Hematopoietic multipotent progenitor cell treated with erythropoietin and hydrocortisone succinate and interleukin-3 and kit ligand, for 17 days (in vitro differentiated cells): Measurements from ENCODE around the gene FAM163B.

Source experiments
- DNase-seq: peaks from one replicate; pipeline ENCODE4 v3.0.0-alpha.2; 2015; ENCODE audit warnings: low spot score

Gene FAM163B

GRCh38 chr9:133543772-133544467, 65.3 kb downstream of the FAM163B start:
- no peak for DNase-seq

DNA sequence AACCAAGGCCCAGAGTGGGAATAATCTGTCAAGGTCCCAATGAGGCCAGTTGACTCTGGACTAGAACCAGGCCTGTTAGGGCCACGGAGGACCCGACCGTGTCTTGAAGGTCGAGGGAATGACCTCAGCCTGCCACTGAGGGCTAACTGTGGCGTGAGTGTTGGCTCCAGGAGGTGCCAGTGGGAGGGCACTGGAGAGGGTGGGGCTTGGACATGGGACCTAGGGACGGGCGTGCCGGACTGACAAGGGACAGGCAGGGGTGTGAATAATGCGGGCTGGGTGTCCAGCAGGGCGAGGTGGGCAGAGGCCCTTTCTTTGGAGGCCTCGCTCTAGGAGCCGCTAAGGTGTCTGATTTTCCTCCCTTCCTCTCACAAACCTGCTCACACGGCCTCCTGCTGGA, 67.2 kb downstream of the FAM163B start:
- no peak for DNase-seq

GRCh38 chr9:133540698-133541025, 68.5 kb downstream of the FAM163B start:
- no peak for DNase-seq

DNA sequence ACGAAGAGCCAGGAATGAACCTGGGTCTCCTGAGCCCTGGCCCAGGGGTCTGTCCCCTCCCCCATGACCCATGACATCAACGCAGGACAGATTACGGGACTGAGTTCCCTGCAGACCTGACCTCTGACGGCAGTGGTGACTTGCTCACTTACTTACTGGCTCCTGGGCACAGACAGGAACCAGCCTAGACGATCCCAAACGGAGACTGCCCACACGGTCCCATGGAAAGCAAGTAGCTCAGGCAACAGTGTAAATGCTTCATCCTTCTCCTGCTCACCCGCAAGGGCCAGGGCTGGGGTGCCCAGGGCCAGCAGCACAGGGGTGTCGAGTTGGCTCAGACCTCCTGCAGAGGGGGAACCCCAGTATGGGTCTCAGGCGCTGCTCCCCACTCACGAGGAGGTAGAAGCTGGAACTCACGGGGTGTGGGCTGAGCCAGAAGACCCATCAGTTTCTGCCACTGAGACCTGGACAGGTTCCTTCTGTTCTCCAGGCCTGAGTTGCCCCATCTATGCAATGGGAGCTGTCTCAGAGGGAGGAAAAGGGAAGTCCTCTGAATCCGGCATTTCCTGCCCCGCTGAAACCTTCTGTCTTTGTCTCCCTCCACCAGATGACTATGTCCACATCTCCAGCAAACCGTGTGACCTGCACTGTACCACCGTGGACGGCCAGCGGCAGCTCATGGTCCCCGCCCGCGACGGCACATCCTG, 69.0 kb downstream of the FAM163B start:
- no peak for DNase-seq

DNA sequence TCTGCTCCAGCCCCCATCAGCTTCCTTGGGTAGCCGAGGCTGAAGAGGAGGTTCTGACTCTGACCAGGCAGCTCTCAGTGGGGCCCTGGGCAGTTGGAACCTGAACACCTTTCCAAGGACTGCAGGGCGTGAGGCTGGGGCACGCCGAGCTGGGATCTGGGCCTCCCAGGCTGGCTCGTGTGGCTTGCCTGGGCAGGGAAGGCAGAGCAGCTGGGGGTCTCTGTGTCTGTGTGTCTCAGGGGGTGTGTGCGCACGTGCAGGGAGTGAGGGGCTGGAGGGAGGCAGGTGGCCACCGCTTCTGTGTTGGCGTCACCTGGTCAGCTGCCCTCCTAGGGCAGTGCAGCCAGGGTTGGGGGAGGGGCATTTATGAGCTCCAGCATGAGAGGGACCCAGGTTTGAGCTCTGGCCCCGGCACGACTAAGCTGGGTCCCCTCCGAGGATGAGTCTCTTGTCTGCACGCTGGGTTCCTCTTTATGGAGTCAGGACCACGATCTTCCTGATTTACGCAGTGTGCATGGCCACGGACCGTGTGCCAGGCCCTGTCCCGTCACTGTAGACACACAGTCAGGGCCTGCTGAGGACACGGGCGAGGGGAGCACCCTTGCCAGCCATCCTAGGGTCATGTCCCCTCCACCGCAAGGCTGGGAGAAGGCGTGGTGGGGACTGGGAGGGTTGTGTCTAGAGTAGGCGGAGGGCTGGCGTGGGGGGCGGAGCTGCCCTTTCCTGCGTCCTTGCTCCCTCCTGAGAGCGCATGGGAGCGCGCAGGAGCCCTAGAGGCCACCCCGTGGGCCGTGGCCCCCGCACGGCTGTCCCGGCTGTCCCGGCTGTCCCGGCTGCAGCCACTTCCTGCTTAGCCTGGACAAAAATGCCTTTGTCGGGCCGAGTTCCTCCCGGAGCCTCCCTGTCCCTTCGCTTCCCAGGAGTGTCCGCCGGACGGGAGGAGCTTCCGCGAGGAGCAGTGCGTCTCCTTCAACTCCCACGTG, 70.0 kb downstream of the FAM163B start:
- DNase-seq, result no peak

- DNase-seq, result no peak
Observed at GRCh38 chr9:133538176-133538575, 71.0 kb downstream of the FAM163B start.

DNA sequence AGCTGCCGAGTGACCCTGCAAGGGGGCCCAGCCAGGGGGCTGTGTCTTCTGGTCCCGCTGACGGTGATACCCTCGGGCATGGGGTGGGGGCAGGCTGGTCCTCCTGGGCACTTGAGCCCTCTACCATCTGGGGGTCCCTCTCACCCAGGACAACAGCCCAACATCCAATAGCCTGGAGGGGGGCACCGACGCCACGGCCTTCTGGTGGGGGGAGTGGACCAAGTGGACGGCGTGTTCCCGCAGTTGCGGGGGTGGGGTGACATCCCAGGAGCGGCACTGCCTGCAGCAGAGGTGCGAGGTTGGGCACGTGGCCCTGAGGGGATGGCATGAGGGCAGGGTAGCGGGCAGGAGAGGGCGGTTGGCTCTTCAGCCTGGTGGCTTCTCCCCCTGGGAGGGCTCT, 71.9 kb downstream of the FAM163B start:
- DNase-seq, result no peak

- DNase-seq, result no peak
Observed at GRCh38 chr9:133536536-133536935, 72.7 kb downstream of the FAM163B start.

GRCh38 chr9:133536080-133536479, 73.1 kb downstream of the FAM163B start:
- no peak for DNase-seq

DNA sequence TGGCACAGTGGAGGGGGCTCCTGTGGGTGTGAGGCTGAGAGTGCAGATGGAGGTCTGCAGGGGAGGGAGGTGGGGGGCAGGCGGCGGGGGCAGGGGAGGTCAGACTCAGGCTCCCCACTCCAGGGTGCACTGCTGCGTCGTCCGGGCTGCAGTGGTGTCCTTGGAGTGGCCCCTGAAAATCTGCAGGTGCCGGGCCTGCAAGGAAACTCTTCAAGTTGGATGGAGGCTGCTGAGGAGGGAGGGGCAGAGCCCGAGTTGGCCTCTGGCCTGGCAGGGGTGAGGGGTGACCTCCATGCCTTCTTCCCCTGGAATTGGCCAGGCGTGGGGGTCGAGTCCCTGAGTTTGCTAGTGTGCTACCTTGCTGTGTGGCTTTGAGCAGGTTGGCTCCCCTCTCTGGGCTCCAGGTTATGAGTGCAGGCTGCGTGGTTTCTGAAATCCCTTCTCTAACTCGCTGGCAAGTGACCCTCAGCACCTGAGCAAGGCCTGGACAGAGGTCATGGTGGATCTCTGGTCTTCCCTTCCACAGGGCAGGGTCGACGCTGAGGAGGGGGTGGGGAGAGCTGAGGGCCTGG, 73.8 kb downstream of the FAM163B start:
- no peak for DNase-seq

DNA sequence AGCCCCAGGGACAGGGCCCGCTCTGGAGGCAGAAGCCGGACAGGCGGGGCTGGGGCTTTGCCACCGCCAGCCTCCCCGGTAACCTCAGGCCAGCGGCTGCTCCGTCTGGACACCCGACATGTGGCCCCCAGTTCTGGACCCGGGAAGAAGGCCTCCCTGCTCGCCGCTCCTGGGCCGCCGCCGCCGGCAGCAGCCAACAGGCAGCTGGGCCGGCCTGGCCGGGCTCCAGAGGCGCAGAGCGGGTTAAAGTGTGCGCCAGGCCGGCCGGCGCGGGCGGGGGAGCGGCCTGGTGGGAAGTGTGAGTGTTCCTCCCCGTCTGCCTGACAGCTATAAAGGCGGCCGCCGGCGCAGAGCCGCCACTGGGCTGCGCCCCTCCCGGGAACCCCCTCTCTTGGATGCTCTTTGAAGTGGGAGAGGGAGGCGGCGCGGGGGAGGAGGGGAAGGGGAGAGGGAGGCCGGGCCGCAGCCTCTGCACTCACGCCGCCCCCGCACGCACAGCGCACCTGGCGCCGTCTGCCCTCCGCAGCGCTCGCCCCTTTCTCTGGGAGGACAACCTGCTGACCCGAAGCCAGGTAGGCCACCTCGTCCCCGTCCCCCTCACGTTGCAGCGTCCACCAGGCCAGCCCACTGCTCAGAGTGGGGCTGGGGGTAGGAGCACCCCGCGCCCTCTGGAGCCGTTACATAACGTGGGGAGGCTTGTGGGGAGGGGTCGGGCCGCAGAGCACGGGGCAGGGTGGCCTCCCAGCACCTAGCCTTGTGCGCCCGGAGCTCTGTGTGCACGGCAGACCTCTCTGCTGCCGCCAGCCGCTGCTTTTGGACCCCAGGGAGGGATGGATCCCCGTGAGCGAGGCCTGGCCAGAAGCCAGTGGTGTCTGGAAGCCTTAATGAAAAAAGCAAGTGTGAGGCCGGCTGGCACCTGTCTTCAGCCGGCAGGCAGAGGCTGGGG, 74.6 kb downstream of the FAM163B start, which contains the start of gene ADAMTSL2:
Gene ADAMTSL2 (plus strand): TSS at position 359 of the 946 bp plus-strand sequence. CDS start 2,009 bp downstream, outside the sequence.
- DNase-seq, result no peak

DNA sequence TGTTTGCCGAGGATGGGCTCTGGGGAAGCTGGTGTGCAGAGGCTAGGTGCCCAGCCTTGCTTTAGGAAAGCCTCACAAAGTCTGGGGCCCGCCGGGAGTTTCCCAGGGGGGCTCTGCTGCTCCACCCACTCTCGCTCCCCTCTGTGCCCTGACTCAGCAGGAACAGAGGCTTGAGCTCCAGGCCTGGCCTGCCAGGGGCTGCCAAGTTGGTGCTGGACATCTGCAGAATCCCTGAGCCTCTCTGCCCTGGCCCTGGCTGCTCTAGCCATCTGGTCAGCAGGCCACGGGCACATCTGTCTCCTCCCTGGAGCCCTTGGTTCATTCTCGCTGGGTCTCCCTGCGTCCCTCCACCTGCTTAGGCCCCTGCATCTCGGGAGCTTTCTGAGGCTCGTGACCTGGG, 75.3 kb downstream of the FAM163B start:
- no peak for DNase-seq

- DNase-seq, result peak; percentile 15
Observed at GRCh38 chr9:133532937-133533668, 76.1 kb downstream of the FAM163B start.

GRCh38 chr9:133531293-133531692, 77.9 kb downstream of the FAM163B start:
- DNase-seq, result no peak

GRCh38 chr9:133529874-133530273, 79.3 kb downstream of the FAM163B start:
- DNase-seq, result no peak

- no peak for DNase-seq
Observed at GRCh38 chr9:133529457-133529856, 79.7 kb downstream of the FAM163B start.

- no peak for DNase-seq
Observed at GRCh38 chr9:133528876-133529241, 80.3 kb downstream of the FAM163B start.

GRCh38 chr9:133528001-133528875, 81.0 kb downstream of the FAM163B start:
- no peak for DNase-seq

DNA sequence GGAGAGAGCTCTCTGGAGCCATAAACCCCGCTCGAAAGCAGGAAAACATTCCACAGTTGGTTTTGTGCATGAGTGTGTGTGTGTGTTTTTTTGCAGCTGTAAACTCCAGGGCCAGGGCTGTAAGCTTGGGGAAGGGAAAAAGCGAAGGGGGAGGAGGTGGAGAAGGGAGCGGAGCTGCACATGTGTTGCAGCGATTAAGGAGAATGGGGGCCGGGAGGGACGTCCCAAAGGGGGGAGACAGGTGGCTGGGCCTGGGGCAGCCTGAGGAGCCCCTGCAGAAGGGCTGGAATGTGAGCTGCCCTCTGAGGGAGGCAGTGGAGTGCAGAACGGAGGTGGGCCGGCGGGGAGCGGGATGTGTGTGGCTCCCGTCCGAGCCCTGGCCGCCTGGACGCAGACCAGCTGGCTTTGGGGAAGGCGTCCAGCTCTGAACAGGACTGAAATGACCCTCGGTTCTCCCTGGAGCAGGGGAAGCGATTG, 81.7 kb downstream of the FAM163B start:
- DNase-seq, result no peak
